Daoy (cell line): ENCODE results near the gene STARD7. TPM values are rescaled to one million over a fixed set of nuclear protein-coding genes. Genes with fewer than 3 reads are reported as not detected.
"Not testable (repeated sequence)": the region's sequence is repeated elsewhere in the genome, so short reads cannot be mapped to it uniquely, and the experiment has no call there.

Source experiments
- DNase-seq: peaks from one replicate; pipeline ENCODE4 v3.0.0-alpha.2; 2015; ENCODE audit warnings: low read depth
- total RNA-seq: library from RNA; depleted of rRNA; stranded (reverse); fragments of >200 nt; shearing (Covaris generic); gene quantifications from 2 replicates; pipeline ENCODE4 v1.2.3, GENCODE V29; 2014; rRNA removed

STARD7 gene
- total RNA-seq: 176 and 199 TPM in 2 replicates

GRCh38 chr2:96208143-96209010 lies at the start of gene STARD7:
Gene STARD7, minus strand, starts transcription at chr2:96208827. Its CDS starts 393 bp downstream, at chr2:96208434.
- peak; percentile 99 for DNase-seq

GRCh38 chr2:96257744-96258143 lies 49.1 kb upstream of the STARD7 start:
- not testable (repeated sequence) for DNase-seq

DNA sequence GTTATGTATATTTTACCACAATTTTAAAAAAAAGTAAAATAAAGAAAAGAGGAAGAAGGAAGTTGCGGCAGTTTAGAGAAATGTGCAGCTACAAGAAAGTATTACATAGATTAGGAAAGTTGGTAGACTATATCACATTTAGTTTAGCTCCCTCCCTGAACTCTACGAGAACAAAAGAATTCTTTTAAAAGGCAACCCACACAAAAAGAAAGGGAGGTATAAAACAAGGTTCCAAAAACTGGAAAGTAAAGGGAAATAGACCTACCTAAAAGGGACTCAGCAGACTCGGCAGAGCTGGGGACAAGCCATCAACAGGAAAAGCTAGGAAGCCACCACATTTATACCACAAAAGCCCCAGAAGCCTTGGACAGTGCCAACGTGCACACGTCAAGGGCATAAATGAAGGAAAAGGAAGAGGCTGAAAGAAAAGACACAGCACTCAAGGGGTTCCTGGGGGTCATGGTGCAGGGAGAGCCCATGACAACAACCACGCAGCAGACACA lies 48.0 kb upstream of the STARD7 start:
- no peak for DNase-seq

- no peak for DNase-seq
These were observed 45.9 kb upstream of the STARD7 start for GRCh38 chr2:96254571-96254970.

- no peak for DNase-seq
These were observed 44.4 kb upstream of the STARD7 start for GRCh38 chr2:96253006-96253405.

- no peak for DNase-seq
These were observed 43.9 kb upstream of the STARD7 start for GRCh38 chr2:96252526-96252925.

- peak; percentile 91 for DNase-seq
These were observed 43.2 kb upstream of the STARD7 start for GRCh38 chr2:96251721-96252292.

DNA sequence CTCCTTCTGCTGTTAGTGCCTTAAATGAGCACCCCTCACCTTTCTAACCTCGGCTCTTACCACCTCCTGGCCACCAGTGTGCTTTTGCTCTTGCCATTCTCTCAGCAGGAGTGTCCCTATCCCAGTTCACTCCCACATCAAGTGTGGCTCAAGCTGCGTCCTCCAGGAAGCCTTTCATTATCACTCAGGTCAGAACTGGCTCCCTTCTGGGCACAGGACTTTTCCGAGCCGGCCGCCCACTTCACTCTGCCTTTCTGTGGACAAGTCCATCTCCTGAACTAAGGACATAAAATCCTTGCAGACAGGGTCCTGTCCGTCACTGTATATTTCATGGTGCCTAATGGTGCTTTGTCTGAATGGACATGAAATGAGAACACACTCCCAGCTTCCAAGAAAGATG lies 41.6 kb upstream of the STARD7 start:
- no peak for DNase-seq

DNA sequence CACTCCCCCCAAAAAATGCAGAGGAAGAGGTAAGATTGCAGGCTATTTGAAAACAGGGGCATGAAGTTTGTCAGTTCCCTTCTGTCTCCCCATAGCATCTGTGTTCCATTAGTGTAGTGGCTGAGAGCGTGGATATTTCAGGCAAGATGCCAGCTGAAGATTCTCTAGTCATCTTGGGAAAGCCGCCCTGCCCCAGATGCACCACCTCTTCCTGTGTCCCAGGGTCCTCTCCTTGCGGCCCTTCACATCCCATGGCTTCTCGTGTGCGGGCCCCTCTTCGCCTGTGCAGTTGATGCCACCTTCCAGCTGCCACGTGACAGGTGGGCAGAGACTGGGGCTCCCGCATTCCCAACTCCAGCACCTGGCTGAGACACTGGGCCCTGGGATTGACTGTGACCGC lies 41.0 kb upstream of the STARD7 start:
- DNase-seq: no peak

- DNase-seq: no peak
These were observed 40.0 kb upstream of the STARD7 start for GRCh38 chr2:96248624-96249023.

- no peak for DNase-seq
These were observed 39.3 kb upstream of the STARD7 start for GRCh38 chr2:96247896-96248295.

- DNase-seq: no peak
These were observed 38.4 kb upstream of the STARD7 start for GRCh38 chr2:96247009-96247408.

DNA sequence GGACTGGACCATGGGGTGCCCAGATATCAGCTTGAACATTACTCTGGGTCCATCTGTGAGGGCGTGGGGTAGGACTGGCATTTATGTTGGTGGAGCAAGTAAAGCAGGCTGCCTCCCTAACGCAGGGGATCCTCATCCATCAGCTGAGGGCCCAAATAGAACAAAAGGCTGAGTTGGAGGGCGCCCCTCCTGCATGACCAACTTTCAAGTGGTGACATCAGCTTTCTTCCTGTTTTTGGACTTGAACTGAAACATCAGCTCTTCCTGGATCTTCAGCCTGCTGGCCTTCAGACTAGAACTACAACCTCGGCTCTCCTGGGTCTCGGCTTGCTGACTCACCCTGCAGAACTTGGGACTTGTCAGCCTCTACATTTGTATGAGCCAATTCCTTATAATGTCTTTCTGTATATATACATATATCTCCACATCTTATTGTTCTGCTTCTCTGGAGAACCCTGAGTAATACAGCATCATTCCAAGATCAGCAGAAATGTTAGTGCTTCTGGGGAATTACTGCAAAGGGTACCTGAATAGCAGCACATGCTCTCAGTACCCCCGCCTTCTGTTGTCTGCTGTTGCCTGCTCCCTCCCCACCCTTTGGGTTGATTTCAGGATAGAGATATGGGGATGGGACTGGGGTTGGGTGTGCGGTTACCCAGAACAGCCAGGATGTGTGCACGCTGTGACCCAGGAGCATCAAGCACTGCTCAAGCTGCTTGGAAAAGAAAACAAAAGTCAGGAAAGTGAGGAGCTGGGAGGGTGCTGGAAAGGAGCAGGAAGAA lies 37.2 kb upstream of the STARD7 start:
- DNase-seq: peak; percentile 11

GRCh38 chr2:96243843-96244242 lies 35.2 kb upstream of the STARD7 start:
- DNase-seq: no peak

GRCh38 chr2:96241900-96242611 lies 33.4 kb upstream of the STARD7 start:
- peak; percentile 70 for DNase-seq

DNA sequence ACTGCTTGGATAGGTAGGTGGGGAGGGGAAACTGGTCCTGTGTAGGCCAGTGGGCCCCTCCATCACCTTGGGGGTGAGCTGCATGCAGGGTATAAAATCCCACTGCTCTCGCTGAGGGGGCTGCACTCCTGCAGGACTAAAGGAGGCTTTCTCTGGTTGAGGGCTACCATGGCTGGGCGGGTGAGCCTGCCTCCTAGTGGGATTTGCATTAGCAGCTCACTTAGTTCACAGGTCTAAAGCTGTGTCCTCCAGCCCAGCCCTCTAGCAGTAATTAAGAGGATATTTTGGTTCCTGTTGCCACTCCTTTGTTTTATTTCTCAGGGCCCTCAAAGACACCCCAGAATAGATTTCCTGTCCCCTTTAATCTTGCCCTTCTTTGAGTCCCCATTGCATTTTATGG lies 32.6 kb upstream of the STARD7 start:
- no peak for DNase-seq

- no peak for DNase-seq
These were observed 31.9 kb upstream of the STARD7 start for GRCh38 chr2:96240341-96241038.

DNA sequence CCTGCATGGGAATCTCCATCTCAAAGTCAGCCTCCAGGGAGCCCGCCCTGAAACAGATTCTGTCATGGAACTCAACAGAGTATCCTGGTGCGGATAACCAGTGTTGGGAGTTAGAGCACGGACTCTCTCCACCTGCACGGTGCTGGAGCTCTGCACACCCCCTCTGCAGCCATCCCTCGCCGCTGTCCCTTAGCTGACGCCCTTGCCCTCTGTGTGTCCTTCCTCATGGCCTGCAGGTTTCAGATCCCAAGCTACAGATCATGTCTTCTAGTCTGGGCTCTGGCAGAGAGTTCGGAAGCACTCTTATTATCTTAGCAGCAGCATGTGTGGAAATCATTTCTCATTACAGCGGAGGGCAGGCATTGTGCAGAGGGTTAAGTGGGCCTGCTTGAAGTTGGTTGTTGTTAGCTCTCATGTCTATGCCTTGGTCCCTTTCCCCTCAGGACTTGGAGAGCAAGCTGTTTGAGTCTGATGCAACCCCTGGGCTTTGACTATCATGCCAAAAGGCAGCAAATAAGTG lies 31.2 kb upstream of the STARD7 start:
- no peak for DNase-seq

DNA sequence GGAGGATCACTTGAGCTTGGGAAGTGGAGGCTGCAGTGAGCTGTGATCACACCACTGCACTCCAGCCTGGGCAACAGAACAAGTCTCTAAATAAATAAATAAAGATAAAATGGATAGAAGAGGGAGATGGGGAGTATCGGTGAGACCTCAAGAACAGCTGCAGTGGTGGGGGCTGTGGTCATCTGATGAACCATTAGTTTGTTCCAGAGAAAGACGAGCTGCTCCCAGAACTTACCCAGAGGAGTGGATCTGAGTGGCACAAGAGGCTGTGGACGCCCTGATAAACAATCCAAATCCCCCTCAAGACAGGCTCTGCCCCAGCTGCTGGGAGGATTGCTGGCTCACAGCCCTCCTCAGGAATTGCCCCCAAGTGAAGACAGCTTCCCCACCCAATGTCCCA lies 30.5 kb upstream of the STARD7 start:
- DNase-seq: no peak

GRCh38 chr2:96238266-96238665 lies 29.6 kb upstream of the STARD7 start:
- DNase-seq: no peak

DNA sequence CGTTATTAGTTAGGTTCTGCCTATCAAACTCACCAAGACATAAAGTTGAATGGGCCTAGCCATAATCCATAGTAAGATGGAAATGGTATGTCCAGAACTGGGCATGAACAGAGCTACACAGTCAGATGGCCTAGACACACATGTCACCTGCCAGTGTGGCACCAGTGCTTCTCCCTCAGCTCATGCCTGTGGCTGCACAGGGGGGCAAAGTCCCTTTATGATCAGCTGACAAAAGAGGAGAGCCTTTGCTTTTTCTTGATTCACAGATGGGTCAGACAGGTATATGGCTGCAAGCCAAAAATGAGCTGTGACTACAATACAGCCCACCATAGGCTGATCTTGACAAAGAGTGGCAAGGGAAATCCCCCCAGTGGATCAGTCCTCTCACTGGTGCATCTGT lies 28.3 kb upstream of the STARD7 start:
- no peak for DNase-seq
